HFFc6 (cell line): ENCODE measurements around the gene AHR. TPM values are rescaled to one million over a fixed set of nuclear protein-coding genes. Genes with fewer than 3 reads are reported as not detected.

Experiments
- DNase-seq: peaks from one replicate; pipeline ENCODE4 v3.0.0-alpha.2; 2018
- H3K27ac Mint-ChIP-seq: 2 replicates; pipeline ENCODE4 v1.8.0; 2020; ENCODE audit warnings: mild to moderate bottlenecking, mixed read lengths
- H3K27me3 Mint-ChIP-seq: 2 replicates; pipeline ENCODE4 v1.8.0; 2021; ENCODE audit warnings: mild to moderate bottlenecking, moderate library complexity, mixed read lengths; ENCODE audit not compliant: insufficient read depth
- H3K36me3 Mint-ChIP-seq: 2 replicates; pipeline ENCODE4 v1.8.0; 2021; ENCODE audit warnings: low read depth, mixed read lengths
- H3K4me1 Mint-ChIP-seq: 2 replicates; pipeline ENCODE4 v1.8.0; 2020; ENCODE audit warnings: low read depth, mixed read lengths
- H3K4me3 Mint-ChIP-seq: 2 replicates; pipeline ENCODE4 v1.8.0; 2020; ENCODE audit warnings: mild to moderate bottlenecking, moderate library complexity, mixed read lengths
- H3K9me3 Mint-ChIP-seq: 2 replicates; pipeline ENCODE4 v1.8.0; 2020; ENCODE audit warnings: mild to moderate bottlenecking, mixed read lengths
- long read RNA-seq: library from polyadenylated mRNA; unstranded; transcript quantifications from one replicate; pipeline ENCODE4 v2.0.0, GENCODE V29; 2019
- total RNA-seq, 6 experiments: library from RNA; stranded (reverse); fragmentation: NEBNext Ultra II Directional; extraction: Animal tissue kit (Norgen Biotek cat#: 25700); gene quantifications; 2 replicates in 1 of 6; 3 replicates in 5 of 6; pipeline ENCODE4 v1.2.3, GENCODE V29; 2021
- TF ChIP-seq, protein P1 (sequence below): fragments of 200-600 bp; sonication (generic); IDR thresholded peaks from 2 replicates; pipeline ENCODE4 v1.5.0; 2021; ENCODE audit warnings: antibody characterized with exemption, mild to moderate bottlenecking

AHR gene
- total RNA-seq, result 10 to 100 TPM; 35.8 to 57.2 (median 47.4) TPM
- long read RNA-seq, full-length matches to known transcripts, result 3 of 15 reads
- long read RNA-seq, partial matches to known transcripts, result 9 of 15 reads
- long read RNA-seq, other reads (novel, unspliced or antisense), result 3 of 15 reads

DNA sequence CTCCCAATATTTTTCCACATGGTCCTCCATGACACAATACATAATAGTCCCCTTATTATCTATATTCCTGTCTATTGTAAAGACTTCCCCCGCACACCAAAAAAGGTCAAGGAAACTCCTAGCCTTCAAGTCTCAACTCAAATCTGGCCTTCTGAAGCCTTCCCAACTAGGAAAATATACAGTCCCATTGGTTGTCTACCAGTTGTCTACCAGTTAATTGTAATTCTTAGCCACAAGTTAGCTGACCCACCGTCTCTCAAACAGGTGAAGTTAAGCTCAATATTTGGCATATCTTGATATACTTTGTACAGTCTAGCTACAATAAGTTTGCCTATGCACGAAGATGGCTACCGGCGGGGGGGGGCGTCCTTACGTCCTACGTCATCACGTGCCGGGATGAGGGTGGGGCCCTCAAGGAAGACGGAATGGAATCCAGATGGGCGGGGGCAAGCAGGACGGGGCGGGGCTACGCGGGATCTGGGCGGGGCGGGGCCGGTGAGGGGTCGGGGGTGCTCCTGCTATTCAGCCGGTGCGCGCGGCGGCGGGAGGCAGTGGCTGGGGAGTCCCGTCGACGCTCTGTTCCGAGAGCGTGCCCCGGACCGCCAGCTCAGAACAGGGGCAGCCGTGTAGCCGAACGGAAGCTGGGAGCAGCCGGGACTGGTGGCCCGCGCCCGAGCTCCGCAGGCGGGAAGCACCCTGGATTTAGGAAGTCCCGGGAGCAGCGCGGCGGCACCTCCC is at the start of gene AHR:
Gene AHR, plus strand, starts transcription at position 551 of the 738 bp plus-strand sequence. CDS start 613 bp downstream, outside the sequence.
- H3K9me3 Mint-ChIP-seq, result no peaks in the 10 kb centered on the region
- peak within 1 kb of the TSS; percentile 89 for H3K27ac Mint-ChIP-seq
- peaks cover 16% of the 10 kb centered on the region for H3K4me1 Mint-ChIP-seq
- peak; percentile 80 for DNase-seq
- H3K4me3 Mint-ChIP-seq, result peak within 1 kb of the TSS; percentile 93
- H3K27me3 Mint-ChIP-seq, result no peaks in the 10 kb centered on the region
- 0 out of 2 replicates have a peak, but pooled peaks cover 10% of the 10 kb centered on the region for H3K36me3 Mint-ChIP-seq
- TF ChIP-seq, protein P1, sequence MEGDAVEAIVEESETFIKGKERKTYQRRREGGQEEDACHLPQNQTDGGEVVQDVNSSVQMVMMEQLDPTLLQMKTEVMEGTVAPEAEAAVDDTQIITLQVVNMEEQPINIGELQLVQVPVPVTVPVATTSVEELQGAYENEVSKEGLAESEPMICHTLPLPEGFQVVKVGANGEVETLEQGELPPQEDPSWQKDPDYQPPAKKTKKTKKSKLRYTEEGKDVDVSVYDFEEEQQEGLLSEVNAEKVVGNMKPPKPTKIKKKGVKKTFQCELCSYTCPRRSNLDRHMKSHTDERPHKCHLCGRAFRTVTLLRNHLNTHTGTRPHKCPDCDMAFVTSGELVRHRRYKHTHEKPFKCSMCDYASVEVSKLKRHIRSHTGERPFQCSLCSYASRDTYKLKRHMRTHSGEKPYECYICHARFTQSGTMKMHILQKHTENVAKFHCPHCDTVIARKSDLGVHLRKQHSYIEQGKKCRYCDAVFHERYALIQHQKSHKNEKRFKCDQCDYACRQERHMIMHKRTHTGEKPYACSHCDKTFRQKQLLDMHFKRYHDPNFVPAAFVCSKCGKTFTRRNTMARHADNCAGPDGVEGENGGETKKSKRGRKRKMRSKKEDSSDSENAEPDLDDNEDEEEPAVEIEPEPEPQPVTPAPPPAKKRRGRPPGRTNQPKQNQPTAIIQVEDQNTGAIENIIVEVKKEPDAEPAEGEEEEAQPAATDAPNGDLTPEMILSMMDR, result no peak

DNA sequence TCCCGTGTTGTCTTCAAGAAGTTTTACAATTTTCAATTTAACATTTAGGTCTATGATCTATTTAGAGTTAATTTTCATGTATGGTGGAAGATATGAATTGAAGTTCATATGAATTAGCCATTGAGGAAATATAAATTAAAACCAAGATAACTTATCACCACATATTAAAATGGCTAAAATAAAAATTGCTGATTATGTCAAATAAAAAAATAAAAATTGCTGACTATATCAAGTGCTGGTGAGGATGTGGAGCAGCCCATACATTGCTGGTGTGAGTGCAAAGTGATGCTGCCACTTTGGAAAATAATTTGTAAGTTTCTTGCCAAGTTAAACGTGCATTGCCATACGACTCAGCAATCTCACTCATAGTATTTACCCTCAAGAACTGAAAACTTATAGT is 44.6 kb upstream of the AHR start:
- Mint-ChIP-seq H3K4me3 (no peak overlapping the region), H3K27ac (no peak overlapping the region), H3K27me3 (no peaks in the 10 kb centered on the region), H3K36me3 (no peaks in the 10 kb centered on the region), H3K9me3 (no peaks in the 10 kb centered on the region), H3K4me1 (no peaks in the 10 kb centered on the region)
- TF ChIP-seq, protein P1, result no peak
- DNase-seq, result no peak

DNA sequence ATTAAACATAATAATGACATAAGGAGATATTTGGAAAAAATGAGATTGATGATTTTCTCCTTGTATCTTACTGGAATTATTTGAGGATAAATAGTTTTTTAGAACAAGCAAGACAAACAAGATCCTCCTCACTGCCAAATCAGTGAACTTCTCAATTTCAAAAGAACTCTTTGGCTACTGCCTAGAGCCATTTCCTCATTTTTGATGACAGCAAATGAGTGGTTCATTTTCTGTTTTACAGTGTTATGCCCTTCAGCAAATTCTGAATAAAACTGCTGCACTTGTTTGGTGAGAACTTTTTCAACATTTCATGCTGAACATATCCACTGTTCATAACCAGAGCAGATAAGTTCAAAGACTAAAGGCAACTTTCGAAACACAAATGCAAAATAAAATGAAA is 42.5 kb upstream of the AHR start:
- no peaks in the 10 kb centered on the region for H3K27me3 Mint-ChIP-seq
- no peak for DNase-seq
- no peaks in the 10 kb centered on the region for H3K9me3 Mint-ChIP-seq
- TF ChIP-seq, protein P1, result no peak
- peaks cover 6% of the 10 kb centered on the region for H3K4me1 Mint-ChIP-seq
- no peak overlapping the region for H3K27ac Mint-ChIP-seq
- H3K36me3 Mint-ChIP-seq, result no peaks in the 10 kb centered on the region
- no peak overlapping the region for H3K4me3 Mint-ChIP-seq

DNA sequence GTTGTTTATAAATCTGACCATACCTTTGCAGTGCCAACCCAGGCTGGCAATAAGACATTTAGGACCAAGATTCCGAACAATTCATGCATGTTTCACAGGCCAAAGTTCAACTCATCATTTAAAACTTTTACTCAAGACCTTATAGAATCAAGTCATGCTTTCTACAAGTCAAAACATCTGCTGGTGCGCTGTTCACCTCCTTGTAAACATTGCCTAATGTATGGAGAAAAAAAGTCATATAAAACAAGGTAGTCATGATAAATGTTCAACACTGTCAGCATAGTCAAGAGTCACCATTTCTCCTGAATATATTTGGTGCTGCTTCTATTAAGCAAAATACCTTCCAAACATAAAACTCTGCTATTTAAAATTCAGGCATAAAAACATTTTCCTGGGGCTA is 42.1 kb upstream of the AHR start:
- H3K36me3 Mint-ChIP-seq, result no peaks in the 10 kb centered on the region
- no peak overlapping the region for H3K4me3 Mint-ChIP-seq
- no peak overlapping the region for H3K27ac Mint-ChIP-seq
- DNase-seq, result no peak
- TF ChIP-seq, protein P1, result no peak
- H3K4me1 Mint-ChIP-seq, result peaks cover 10% of the 10 kb centered on the region
- no peaks in the 10 kb centered on the region for H3K27me3 Mint-ChIP-seq
- no peaks in the 10 kb centered on the region for H3K9me3 Mint-ChIP-seq

DNA sequence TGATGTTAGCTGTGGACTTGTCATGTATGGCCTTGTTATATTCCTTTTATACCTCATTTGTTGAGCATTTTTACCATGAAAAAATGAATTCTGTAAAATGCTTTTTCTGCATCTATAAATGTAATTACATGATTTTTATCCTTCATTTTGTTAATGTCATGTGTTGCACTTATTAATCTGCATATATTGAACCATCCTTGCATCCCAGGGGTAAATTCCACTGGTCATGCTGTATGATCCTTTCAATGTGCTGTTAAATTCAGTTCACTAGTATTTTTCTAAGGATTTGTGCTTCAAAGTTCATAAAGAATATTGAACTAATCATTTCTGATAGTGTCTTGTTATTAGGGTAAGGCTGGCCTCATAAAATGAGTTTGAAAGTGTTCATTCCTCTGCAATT is 31.9 kb upstream of the AHR start:
- no peak for DNase-seq
- peaks cover 65% of the 10 kb centered on the region for H3K36me3 Mint-ChIP-seq
- no peak overlapping the region for H3K27ac Mint-ChIP-seq
- H3K27me3 Mint-ChIP-seq, result peaks cover 5% of the 10 kb centered on the region
- peaks cover 2% of the 10 kb centered on the region for H3K4me1 Mint-ChIP-seq
- peaks cover 57% of the 10 kb centered on the region for H3K9me3 Mint-ChIP-seq
- TF ChIP-seq, protein P1, result no peak
- H3K4me3 Mint-ChIP-seq, result no peak overlapping the region
